Vagina (tissue), 2 donors: Measurements from ENCODE around the gene DOCK8. TPM values are rescaled to one million over a fixed set of nuclear protein-coding genes. Genes with fewer than 3 reads are reported as not detected.

Experiments used
- DNase-seq, 2 donors: peaks; one replicate each; pipeline ENCODE4 v3.0.0-alpha.2; 2017; ENCODE audit errors: extremely low spot score in 2 of 2
- H3K27ac ChIP-seq: fragments of 200-600 bp; sonication (generic); one replicate; pipeline ENCODE4 v1.5.1; 2019
- H3K27me3 ChIP-seq: fragments of 200-600 bp; sonication (generic); one replicate; pipeline ENCODE4 v1.5.1; 2019
- H3K36me3 ChIP-seq, 2 donors: fragments of 200-600 bp; sonication (generic); one replicate each; pipeline ENCODE4 v1.5.1; 2017 to 2019
- H3K4me1 ChIP-seq: fragments of 200-600 bp; sonication (generic); one replicate; pipeline ENCODE4 v1.5.1; 2019
- H3K4me3 ChIP-seq, 2 donors: fragments of 200-600 bp; sonication (generic); 1 replicate in 1 of 2; 2 replicates in 1 of 2; pipeline ENCODE4 v1.5.1; 2016 to 2019
- H3K9me3 ChIP-seq: fragments of 200-600 bp; sonication (generic); one replicate; pipeline ENCODE4 v1.5.1; 2019
- CTCF ChIP-seq, 3 experiments: fragments of 450-650 bp in 2 of 3; fragments of 200-600 bp in 1 of 3; sonication (generic) in 1 of 3; IDR thresholded peaks; one replicate each; pipeline ENCODE4 v1.5.1; 2017 to 2019; ENCODE audit warnings: antibody characterized with exemption in 3 of 3, mild to moderate bottlenecking in 2 of 3, moderate library complexity in 2 of 3
- POLR2A ChIP-seq, 2 donors: fragments of 450-650 bp; IDR thresholded peaks; one replicate each; pipeline ENCODE4 v1.6.1; 2017; ENCODE audit warnings: antibody characterized with exemption in 2 of 2, mild to moderate bottlenecking in 2 of 2, moderate library complexity in 2 of 2
- POLR2AphosphoS5 ChIP-seq, 2 donors: sonication (generic); formaldehyde crosslinking; IDR thresholded peaks; one replicate each; pipeline ENCODE4 v1.9.0; 2017; ENCODE audit warnings: antibody characterized with exemption in 2 of 2, mild to moderate bottlenecking in 2 of 2, low read depth in 1 of 2; ENCODE audit not compliant: insufficient read depth in 1 of 2
- intact Hi-C: fragments of 100-400 bp; cut with DNase I; formaldehyde crosslinking; loops from one replicate; pipeline ENCODE4 v1.15.1; 2023
- total RNA-seq: library from RNA; depleted of rRNA; stranded (reverse); fragments of >200 nt; gene quantifications from one replicate; pipeline ENCODE4 v1.2.3, GENCODE V29; 2016

DOCK8 gene
- total RNA-seq, 1 donor from 2014 or later: 18.4 TPM

- H3K36me3 ChIP-seq: peaks cover 0 to 7% of the 10 kb centered on the region in 2 donors
- H3K9me3 ChIP-seq: no peaks in the 10 kb centered on the region
- intact Hi-C loops: no loop called here
- no peak for DNase-seq
- H3K27me3 ChIP-seq: no peaks in the 10 kb centered on the region
- no peak overlapping the region for H3K4me3 ChIP-seq
- H3K4me1 ChIP-seq: no peaks in the 10 kb centered on the region
- TF ChIP-seq POLR2AphosphoS5 (IDR thresholded peaks at IDR 0.05; ENCODE audit: insufficient read depth in 1 of 2, low read depth in 1 of 2): no peak
- no peak for TF ChIP-seq POLR2A (IDR thresholded peaks at IDR 0.05)
- H3K27ac ChIP-seq: no peak overlapping the region
These were observed 159.1 kb downstream of the DOCK8 start for GRCh38 chr9:373759-374206.

DNA sequence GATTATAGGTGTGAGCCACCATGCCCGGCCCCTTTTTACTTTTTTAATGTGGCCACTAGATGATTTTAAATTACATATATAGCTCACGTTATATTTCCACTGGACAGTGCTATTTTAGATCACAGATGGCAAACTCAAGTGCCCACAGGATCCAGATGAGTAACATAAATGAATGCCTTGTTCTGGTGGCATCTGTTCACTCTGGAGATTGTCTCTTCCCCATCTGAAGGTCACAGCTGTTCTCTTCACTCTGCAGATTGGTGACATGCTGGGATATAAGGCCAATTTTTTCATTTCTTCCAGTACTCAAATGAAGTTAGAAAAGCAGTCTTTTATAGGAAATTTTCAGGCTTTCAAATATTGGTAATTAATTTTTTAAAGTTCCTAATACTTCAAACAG is 160.1 kb downstream of the DOCK8 start:
- Histone ChIP-seq H3K36me3 (peaks cover 0 to 7% of the 10 kb centered on the region in 2 donors), H3K9me3 (no peaks in the 10 kb centered on the region), H3K27me3 (no peaks in the 10 kb centered on the region), H3K27ac (no peak overlapping the region), H3K4me3 (no peak overlapping the region), H3K4me1 (no peaks in the 10 kb centered on the region)
- DNase-seq: no peak
- intact Hi-C loops: no loop called here
- TF ChIP-seq POLR2AphosphoS5 (IDR thresholded peaks at IDR 0.05; ENCODE audit: insufficient read depth in 1 of 2, low read depth in 1 of 2) (no peak), CTCF (IDR thresholded peaks at IDR 0.05) (no peak), POLR2A (IDR thresholded peaks at IDR 0.05) (no peak)

DNA sequence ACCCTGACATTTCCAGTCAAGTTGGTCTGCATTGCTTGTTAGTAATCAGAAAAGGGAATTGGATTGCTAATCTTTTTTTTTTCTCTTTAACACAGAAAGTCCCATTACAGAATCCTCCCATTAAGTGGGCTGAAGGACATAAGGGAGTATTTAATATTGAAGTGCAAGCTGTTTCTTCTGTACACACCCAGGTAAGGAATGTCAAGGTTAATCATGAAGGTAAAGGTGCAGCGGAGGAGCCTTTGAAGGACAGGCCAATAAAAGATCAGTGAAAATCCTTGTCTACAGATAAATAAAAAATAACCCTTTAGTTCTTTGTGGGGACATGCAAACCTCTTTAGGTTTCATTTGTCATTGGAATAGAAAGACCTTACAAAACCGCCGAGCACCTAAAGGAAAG is 161.4 kb downstream of the DOCK8 start:
- Histone ChIP-seq H3K27me3 (no peaks in the 10 kb centered on the region), H3K4me3 (no peak overlapping the region), H3K36me3 (peaks cover 0 to 7% of the 10 kb centered on the region in 2 donors), H3K4me1 (no peaks in the 10 kb centered on the region), H3K27ac (no peak overlapping the region), H3K9me3 (no peaks in the 10 kb centered on the region)
- intact Hi-C loops: no loop called here
- no peak for DNase-seq
- TF ChIP-seq POLR2A (IDR thresholded peaks at IDR 0.05): no peak
- TF ChIP-seq POLR2AphosphoS5 (IDR thresholded peaks at IDR 0.05; ENCODE audit: insufficient read depth in 1 of 2, low read depth in 1 of 2): no peak
- no peak for TF ChIP-seq CTCF (IDR thresholded peaks at IDR 0.05)

- no peaks in the 10 kb centered on the region for H3K4me1 ChIP-seq
- no peaks in the 10 kb centered on the region for H3K27me3 ChIP-seq
- H3K9me3 ChIP-seq: no peaks in the 10 kb centered on the region
- intact Hi-C loops: no loop called here
- peaks cover 0 to 7% of the 10 kb centered on the region in 2 donors for H3K36me3 ChIP-seq
- no peak overlapping the region for H3K4me3 ChIP-seq
- DNase-seq: no peak
- TF ChIP-seq POLR2A (IDR thresholded peaks at IDR 0.05): no peak
- TF ChIP-seq POLR2AphosphoS5 (IDR thresholded peaks at IDR 0.05; ENCODE audit: insufficient read depth in 1 of 2, low read depth in 1 of 2): no peak
- no peak for TF ChIP-seq CTCF (IDR thresholded peaks at IDR 0.05)
- H3K27ac ChIP-seq: no peak overlapping the region
These were observed 163.6 kb downstream of the DOCK8 start for GRCh38 chr9:378263-378662.

DNA sequence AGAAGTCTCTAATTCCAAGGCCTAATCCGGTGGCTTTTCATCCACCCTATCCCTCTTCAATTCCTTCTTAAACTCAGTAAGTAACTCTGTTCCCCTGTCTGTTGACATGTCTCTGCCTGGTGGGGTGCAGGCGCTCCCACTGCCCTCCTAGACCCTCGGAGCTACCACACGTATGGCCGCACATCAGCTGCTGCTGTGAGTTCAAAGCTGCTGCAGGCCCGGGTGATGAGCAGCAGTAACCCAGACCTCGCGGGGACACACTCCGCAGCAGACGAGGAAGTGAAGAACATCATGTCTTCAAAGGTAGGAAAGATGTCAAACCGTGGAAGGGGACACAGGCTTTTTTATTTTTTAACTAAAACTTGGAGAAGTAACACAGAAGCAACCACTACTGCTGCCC is 167.7 kb downstream of the DOCK8 start:
- H3K27me3 ChIP-seq: no peaks in the 10 kb centered on the region

More for the DNA sequence above, 167.7 kb downstream of the DOCK8 start:
- H3K4me1 ChIP-seq: no peaks in the 10 kb centered on the region
- H3K4me3 ChIP-seq: no peak overlapping the region
- no peak for DNase-seq
- H3K36me3 ChIP-seq: no peaks in the 10 kb centered on the region
- no peak overlapping the region for H3K27ac ChIP-seq
- intact Hi-C loops: loop anchor here (10.0 kb wide), 1 partner anchor 382 kb away; no protein-coding TSS in a partner anchor
- TF ChIP-seq CTCF (IDR thresholded peaks at IDR 0.05): no peak
- no peaks in the 10 kb centered on the region for H3K9me3 ChIP-seq
